ENCODE data around the gene TAOK3. TPM values are rescaled to one million over a fixed set of nuclear protein-coding genes. Genes with fewer than 3 reads are reported as not detected.

TAOK3 gene
- total and polyA plus RNA-seq, 9 of the 15 experiments (the other 6 are each of a cell fraction or from before 2014, with no cell fraction given): 24.3 to 83.5 (median 47.1) TPM

DNA sequence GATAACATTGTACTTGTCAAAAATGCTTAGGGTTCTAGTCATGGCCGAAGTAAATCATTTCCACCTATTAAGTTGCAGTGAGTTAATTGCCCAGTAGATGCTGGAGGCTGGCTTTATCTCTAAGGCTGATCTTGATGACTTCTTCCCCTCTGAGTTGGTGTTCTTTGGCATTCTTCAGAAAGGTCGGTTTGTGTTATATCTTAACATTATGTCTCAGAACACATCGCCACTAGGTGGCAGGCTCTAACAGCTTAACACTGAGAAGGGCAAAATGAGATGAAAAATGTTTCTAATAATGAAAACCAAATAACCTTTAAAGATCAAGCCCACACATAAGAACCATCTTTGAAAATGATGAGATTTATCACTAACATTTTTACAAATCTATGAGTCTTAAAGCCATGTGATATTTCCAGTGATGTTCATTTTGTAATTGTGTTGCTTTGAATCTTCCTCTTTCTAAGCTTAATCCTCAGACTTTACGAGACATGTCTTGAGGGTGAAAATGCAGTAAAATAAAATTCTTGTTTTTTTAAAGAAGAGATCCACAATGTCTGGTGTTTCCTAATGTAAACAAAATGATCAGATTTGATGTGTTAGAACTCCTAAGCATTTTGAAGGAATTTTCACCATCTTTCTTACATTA is 32.3 kb upstream of the TAOK3 start (continued):
- TF ChIP-seq, protein P1, sequence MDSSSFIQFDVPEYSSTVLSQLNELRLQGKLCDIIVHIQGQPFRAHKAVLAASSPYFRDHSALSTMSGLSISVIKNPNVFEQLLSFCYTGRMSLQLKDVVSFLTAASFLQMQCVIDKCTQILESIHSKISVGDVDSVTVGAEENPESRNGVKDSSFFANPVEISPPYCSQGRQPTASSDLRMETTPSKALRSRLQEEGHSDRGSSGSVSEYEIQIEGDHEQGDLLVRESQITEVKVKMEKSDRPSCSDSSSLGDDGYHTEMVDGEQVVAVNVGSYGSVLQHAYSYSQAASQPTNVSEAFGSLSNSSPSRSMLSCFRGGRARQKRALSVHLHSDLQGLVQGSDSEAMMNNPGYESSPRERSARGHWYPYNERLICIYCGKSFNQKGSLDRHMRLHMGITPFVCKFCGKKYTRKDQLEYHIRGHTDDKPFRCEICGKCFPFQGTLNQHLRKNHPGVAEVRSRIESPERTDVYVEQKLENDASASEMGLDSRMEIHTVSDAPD (CRISPR knock-in tag; IDR thresholded peaks at IDR 0.05): no peak
- TF ChIP-seq RBM14 (IDR thresholded peaks at IDR 0.05; ENCODE audit: borderline replicate concordance, insufficient read depth, low read depth, low read length): no peak
- TF ChIP-seq, protein P2, sequence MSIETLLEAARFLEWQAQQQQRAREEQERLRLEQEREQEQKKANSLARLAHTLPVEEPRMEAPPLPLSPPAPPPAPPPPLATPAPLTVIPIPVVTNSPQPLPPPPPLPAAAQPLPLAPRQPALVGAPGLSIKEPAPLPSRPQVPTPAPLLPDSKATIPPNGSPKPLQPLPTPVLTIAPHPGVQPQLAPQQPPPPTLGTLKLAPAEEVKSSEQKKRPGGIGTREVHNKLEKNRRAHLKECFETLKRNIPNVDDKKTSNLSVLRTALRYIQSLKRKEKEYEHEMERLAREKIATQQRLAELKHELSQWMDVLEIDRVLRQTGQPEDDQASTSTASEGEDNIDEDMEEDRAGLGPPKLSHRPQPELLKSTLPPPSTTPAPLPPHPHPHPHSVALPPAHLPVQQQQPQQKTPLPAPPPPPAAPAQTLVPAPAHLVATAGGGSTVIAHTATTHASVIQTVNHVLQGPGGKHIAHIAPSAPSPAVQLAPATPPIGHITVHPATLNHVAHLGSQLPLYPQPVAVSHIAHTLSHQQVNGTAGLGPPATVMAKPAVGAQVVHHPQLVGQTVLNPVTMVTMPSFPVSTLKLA (conservative IDR thresholded peaks at IDR 0.05): no peak
- TF ChIP-seq MCM3 (IDR thresholded peaks at IDR 0.05): no peak
- TF ChIP-seq, protein P3, sequence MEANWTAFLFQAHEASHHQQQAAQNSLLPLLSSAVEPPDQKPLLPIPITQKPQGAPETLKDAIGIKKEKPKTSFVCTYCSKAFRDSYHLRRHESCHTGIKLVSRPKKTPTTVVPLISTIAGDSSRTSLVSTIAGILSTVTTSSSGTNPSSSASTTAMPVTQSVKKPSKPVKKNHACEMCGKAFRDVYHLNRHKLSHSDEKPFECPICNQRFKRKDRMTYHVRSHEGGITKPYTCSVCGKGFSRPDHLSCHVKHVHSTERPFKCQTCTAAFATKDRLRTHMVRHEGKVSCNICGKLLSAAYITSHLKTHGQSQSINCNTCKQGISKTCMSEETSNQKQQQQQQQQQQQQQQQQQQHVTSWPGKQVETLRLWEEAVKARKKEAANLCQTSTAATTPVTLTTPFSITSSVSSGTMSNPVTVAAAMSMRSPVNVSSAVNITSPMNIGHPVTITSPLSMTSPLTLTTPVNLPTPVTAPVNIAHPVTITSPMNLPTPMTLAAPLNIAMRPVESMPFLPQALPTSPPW (CRISPR knock-in tag; IDR thresholded peaks at IDR 0.05): no peak
- TF ChIP-seq KAT2B (IDR thresholded peaks at IDR 0.05; ENCODE audit: low read depth, low read length): no peak
- TF ChIP-seq NONO (IDR thresholded peaks at IDR 0.05; ENCODE audit: low read depth in 2 of 2, low read length in 1 of 2): no peak
- TF ChIP-seq, protein P4, sequence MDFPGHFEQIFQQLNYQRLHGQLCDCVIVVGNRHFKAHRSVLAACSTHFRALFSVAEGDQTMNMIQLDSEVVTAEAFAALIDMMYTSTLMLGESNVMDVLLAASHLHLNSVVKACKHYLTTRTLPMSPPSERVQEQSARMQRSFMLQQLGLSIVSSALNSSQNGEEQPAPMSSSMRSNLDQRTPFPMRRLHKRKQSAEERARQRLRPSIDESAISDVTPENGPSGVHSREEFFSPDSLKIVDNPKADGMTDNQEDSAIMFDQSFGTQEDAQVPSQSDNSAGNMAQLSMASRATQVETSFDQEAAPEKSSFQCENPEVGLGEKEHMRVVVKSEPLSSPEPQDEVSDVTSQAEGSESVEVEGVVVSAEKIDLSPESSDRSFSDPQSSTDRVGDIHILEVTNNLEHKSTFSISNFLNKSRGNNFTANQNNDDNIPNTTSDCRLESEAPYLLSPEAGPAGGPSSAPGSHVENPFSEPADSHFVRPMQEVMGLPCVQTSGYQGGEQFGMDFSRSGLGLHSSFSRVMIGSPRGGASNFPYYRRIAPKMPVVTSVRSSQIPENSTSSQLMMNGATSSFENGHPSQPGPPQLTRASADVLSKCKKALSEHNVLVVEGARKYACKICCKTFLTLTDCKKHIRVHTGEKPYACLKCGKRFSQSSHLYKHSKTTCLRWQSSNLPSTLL (IDR thresholded peaks at IDR 0.05): no peak
- no peak for TF ChIP-seq NCOR1 (IDR thresholded peaks at IDR 0.05)
- TF ChIP-seq, protein P5, sequence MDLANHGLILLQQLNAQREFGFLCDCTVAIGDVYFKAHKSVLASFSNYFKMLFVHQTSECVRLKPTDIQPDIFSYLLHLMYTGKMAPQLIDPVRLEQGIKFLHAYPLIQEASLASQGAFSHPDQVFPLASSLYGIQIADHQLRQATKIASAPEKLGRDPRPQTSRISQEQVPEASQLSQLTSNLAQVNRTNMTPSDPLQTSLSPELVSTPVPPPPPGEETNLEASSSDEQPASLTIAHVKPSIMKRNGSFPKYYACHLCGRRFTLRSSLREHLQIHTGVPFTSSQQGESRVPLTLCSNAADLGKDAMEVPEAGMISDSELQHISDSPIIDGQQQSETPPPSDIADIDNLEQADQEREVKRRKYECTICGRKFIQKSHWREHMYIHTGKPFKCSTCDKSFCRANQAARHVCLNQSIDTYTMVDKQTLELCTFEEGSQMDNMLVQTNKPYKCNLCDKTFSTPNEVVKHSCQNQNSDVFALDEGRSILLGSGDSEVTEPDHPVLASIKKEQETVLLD (IDR thresholded peaks at IDR 0.05): no peak
- no peak for TF ChIP-seq MCM2 (IDR thresholded peaks at IDR 0.05; ENCODE audit: low read depth)
- TF ChIP-seq SPI1 (IDR thresholded peaks at IDR 0.05; ENCODE audit: borderline replicate concordance, low read depth, low read length): no peak
- TF ChIP-seq ZNF584 (CRISPR knock-in tag; IDR thresholded peaks at IDR 0.05; ENCODE audit: low read depth): no peak
- TF ChIP-seq ZNF644 (tag; IDR thresholded peaks at IDR 0.05; ENCODE audit: low read depth): no peak
- TF ChIP-seq CHCHD3 (CRISPR knock-in tag; IDR thresholded peaks at IDR 0.05): no peak
- peak; percentile 53 to 76 for TF ChIP-seq RAD21 (CRISPR knock-in tag; conservative IDR thresholded peaks at IDR 0.05 in 1 of 2, IDR thresholded peaks at IDR 0.05 in 1 of 2)

Data from K562 (cell line).